T follicular helper cell (primary cell): ENCODE results near the gene SLC25A39.
A peak's percentile ranks its signal among the peaks of the same experiment; 100 is the strongest.
"Not testable (repeated sequence)": the region's sequence is repeated elsewhere in the genome, so short reads cannot be mapped to it uniquely, and the experiment has no call there.

ENCODE experiments used
- DNase-seq: peaks from one replicate; pipeline ENCODE4 v3.0.0-alpha.2; 2020; ENCODE audit warnings: low read depth
- total RNA-seq, 2 experiments: gene quantifications; one replicate each; lab custom pipeline; 2026; lab: John Stamatoyannopoulos, UW

The SLC25A39 gene, protein sequence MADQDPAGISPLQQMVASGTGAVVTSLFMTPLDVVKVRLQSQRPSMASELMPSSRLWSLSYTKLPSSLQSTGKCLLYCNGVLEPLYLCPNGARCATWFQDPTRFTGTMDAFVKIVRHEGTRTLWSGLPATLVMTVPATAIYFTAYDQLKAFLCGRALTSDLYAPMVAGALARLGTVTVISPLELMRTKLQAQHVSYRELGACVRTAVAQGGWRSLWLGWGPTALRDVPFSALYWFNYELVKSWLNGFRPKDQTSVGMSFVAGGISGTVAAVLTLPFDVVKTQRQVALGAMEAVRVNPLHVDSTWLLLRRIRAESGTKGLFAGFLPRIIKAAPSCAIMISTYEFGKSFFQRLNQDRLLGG
- 72.1 to 124 reads per million in 2 experiments for total RNA-seq

- peak; percentile 90 for DNase-seq
These were observed at the start of gene SLC25A39 for GRCh38 chr17:44324571-44325275. Gene SLC25A39 (minus strand): TSS chr17:44324823. CDS start chr17:44323562, 1,261 bp downstream.

GRCh38 chr17:44372036-44372435 lies 47.4 kb upstream of the SLC25A39 start:
- no peak for DNase-seq

- not testable (repeated sequence) for DNase-seq
These were observed 44.9 kb upstream of the SLC25A39 start for GRCh38 chr17:44369414-44370023.

DNA sequence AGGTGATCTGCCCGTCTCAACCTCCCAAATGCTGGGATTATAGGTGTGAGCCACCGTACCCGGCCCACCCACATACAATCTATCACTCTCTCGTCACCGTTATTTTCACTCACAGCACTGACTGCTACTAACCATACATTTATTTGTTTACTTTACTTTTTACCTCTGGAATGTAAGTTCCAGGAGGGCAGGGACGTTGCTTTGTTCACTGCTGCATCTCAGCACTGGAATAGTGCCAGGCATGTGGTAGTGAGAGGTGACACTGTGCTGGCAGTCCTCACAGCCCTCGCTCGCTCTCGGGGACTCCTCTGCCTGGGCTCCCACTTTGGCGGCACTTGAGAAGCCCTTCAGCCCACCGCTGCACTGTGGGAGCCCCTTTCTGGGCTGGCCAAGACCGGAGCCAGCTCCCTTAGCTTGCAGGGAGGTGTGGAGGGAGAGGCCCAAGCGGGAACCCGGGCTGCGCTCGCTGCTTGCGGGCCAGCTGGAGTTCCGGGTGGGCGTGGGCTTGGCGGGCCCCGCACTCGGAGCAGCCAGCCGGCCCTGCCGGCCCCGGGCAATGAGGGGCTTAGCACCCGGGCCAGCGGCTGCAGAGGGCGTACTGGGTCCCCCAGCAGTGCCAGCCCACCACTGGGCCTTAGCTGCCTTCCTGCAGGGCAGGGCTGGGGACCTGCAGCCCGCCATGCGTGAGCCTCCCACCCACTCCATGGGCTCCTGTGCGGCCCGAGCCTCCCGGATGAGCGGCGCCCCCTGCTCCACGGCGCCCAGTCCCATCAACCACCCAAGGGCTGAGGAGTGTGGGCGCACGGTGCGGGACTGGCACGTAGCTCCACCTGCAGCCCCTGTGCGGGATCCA lies 44.0 kb upstream of the SLC25A39 start:
- DNase-seq, result not testable (repeated sequence)

DNA sequence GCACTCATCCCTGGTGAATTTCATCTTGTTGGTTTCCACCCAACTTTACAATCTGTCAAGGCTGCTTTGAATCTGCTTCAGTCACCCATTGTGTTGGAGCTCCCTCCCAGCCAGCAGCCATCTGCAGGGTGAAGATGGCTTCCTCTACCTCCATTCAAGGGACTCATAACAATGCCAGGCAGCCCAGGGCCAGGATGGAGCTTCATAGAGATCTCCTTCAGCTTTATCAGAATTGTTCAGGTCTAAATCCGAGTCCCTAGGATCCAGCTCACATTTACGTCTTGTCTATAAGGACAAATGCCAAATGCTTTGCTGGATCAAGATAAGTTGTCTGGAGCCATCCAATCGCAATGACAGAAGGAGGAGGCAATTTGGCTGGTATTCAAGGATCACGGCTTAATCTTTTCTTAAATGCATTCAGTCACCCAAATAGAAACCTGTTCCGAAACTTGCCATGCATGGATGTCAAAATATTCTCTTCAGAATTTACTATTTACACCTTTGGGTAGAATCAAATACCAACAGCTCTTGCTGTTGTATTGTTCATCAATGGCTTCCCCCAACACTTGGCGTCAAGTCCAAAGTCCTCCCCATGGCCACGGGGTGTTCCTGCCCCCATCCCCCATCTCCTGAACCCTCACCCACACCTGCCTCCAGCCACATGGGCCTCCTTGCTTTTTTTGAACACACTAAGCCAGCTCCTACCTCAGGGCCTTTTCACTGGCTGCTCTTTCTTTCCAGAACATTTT lies 42.8 kb upstream of the SLC25A39 start:
- DNase-seq, result no peak

DNA sequence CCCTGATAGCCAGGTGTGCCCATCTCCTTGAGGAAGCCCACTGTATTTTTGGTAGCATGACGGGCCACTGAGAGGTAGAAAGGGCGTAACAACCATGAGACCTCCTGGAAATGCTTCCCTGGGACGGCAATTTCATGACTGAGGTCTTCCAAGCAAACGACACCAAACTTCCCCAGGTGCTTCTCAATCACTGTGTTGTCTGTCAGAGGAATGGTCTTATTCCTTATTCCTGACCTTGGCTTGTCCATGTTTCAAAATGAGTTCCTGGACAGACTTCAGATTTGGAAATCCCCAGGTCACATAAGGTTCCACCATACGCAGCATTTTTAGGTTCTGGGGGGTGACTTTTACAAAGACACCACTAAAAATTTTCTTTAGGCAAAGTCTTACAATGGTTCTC lies 40.4 kb upstream of the SLC25A39 start:
- DNase-seq, result not testable (repeated sequence)

DNA sequence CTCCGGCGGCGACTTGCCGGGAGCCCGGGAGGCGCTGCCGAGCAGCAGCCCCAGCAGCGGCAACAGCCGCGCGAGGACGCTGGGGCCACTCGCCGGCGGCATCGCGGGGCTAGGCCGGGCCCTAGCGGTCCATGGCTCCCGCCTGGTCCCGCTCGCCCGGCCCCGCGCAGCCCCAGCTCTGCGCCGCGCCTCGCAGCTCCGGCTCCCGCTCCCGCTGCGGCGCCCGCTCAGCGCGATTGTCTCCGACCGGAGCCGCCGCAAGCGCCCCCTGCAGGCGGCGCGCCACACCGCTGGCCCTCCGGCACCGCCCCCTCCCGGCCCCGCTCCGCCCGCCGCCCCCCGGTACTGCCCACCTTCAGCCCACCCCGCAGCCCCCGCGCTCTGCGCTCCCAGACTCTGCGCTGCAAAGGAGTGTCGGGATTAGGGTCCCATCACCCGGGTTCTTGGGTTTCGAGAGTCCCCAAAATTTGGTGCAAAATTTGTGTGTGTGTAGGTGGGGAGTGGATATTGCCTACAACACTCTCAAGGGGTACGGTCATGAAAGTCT lies 39.1 kb upstream of the SLC25A39 start, which contains the start of gene FAM171A2:
TSS of gene FAM171A2 (minus strand) at position 241 of the 547 bp plus-strand sequence. CDS start at position 102, 139 bp downstream.
- peak; percentile 57 for DNase-seq

DNA sequence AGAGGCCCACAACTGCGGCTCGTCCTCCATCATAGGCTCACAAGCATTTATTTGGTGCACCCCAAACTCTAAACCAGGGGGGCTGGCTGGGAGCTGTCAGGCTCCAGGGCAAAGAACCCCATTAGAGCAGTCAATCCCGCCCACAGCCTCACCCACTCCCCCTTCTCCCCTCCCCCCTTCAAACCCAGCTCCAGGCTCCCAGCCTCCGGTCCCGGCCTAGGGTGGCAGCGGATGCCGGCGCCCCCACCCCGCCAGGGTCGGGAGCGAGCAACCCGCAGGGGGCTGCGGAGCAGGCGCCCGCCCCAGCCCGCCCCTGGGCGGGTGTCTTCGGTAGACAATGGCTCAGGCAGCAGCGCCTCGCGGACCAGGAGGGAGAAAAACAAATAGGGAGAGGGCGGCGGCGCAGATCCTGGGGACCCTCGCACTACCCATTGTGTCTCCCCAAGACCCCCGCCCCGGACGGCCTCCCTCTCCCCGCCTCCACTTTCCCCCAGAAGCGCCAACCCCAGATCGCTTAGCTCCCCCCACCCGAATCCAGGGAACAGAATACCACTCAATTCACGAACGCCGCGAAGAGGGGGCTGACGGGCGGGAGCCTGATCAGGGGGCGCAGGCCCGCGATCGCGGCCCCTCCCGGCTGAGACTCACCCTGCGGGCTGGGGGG lies 38.5 kb upstream of the SLC25A39 start:
- no peak for DNase-seq

DNA sequence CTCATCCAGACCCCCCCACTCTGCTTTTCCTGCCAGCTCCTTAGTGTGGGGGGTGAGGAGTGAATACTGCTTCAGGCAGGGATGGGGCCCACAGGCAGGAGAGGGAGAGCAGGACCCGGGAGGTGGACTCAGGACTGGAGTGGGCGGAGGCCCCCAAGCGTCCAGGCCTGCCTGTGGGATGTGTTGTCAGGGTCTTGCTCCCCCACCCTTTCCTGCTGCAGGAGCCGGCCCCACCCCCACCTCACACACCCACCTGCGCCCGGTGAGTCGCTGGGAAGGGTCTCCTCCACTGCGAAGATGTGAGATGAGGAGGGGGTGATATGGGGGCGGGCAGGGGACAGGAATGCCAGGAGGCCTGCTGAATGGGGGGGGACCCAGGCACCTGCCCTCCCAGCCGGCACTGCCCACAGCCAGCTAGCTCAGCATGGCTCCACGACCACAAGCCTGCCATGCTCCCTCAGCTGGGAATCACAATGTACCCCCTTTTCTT lies 37.9 kb upstream of the SLC25A39 start:
- no peak for DNase-seq

DNA sequence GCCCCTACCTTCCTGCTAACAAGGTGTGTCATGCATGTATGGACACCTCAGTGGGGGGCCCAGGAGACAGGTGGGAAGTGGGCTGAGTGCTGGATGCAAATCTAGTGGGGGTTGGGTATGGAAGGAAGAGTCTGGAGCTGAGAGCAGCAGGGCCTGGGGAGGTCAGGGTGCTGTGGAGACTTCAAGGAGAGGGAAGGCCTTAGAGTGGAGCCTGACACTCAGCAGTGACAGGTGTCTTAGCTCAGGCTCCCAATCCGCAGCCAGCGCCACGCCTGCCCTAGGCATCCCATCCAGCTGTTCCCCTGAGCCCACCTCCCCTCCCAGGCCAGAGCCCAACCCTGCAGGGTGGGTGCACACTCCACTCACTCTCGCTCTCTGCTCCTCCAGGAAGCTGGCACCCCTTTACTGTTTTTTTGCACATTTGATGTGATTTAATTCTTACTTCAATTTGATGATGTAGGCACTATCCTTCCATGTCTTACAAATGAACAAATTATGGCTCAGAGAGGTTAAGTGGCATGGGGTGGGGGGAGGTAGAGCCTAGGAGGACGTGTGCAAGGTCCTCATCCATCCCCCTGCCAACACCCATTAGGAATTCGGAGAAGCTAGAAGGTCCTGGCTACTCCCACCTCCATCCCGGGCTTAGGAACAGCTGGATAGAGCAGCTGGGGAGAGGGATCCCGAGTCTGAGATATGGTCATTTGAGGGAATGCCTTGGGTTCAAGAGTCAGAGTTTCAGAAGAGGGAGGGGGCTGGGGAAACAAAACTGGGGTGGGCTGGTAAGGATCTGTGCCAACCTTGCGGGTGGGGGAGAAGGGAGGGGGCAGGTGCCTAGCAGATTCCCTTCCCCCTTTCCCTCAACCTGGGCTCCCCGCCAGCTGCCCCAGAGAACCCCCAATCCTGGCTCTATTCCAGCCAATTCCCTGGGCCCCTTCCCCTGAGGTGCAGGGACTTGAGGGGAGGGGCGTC lies 37.0 kb upstream of the SLC25A39 start:
- no peak for DNase-seq

GRCh38 chr17:44360826-44361225 lies 36.2 kb upstream of the SLC25A39 start:
- DNase-seq, result no peak

DNA sequence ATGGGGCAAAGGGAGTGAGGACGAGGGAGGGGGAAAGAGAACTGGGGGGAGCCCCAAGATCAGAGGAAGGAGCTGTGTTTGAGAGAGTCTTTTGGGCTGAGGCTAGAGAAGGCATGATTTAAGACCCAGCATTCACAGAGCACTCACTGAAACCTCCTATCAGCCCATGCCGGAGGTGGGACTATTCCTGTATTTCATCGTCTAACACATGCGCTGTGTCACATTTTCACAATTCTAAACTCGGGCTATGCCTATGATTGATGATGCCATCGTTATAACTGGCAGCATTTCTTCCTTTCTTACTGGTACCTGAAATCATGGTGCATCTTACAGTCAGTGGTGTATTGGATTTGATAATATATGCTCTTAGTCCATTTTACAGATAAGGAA lies 35.5 kb upstream of the SLC25A39 start:
- DNase-seq, result no peak

GRCh38 chr17:44359458-44360143 lies 35.0 kb upstream of the SLC25A39 start:
- no peak for DNase-seq

- no peak for DNase-seq
These were observed 34.4 kb upstream of the SLC25A39 start for GRCh38 chr17:44359006-44359405.

DNA sequence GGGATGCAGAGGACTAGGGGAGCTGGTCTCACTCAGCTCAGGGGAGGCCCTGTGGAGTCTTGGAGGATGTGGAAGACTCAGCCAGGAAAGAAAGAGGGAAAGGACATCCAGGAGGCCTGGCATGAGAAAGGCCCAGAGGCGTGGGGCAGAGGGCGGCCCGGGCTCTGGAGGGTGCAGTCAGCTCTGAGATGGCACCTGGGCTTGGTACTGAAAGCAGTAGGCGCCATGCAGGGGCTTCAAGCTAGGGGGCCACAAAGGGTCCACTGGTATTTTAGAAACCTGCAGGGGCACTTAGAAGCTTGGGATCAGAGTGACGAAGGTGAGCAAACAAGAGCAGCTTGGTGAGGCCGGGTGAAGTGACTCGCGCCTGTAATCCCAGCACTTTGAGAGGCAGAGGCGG lies 33.4 kb upstream of the SLC25A39 start:
- no peak for DNase-seq

- DNase-seq, result no peak
These were observed 31.6 kb upstream of the SLC25A39 start for GRCh38 chr17:44356241-44356640.

DNA sequence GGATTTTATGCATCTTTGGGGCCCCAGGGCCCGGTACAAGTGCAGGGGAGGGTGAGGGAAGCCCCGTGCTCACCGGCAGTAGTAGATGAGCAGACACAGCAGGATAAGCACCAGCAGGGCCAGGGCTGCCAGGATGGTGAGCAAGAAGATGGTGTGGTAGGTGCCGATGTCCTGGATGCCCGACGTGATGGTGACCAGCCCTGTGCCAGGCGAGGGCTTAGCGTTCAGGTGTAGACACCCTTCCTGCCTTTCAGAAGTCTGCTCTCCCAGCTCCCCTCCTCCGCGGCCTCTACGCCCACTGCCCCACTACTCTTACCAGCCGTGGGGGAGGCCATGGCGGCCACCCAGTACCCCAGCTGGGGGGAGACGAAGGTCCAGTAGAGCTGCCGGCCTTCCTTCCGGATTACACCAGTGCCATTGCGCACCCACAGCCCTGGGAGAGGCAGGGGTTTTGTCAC lies 31.0 kb upstream of the SLC25A39 start:
- no peak for DNase-seq
